RWPE2 (cell line): ENCODE measurements around the gene CES3.

Experiments used
- ATAC-seq: fragments of 200-7000 bp; cut with Tn5 transposase; 3 replicates; pipeline ENCODE4 v1.9.1; 2021; ENCODE audit warnings: low read depth
- DNase-seq: peaks from one replicate; pipeline ENCODE4 v3.0.0-alpha.2; 2020; ENCODE audit warnings: low spot score
- H3K27ac ChIP-seq: fragments of 450-650 bp; 2 replicates; pipeline ENCODE4 v1.5.1; 2017; ENCODE audit warnings: mild to moderate bottlenecking; ENCODE audit not compliant: poor library complexity, severe bottlenecking
- H3K27me3 ChIP-seq: fragments of 250-450 bp; sonication (Bioruptor Pico); 2 replicates; pipeline ENCODE4 v1.5.1; 2021; ENCODE audit warnings: mild to moderate bottlenecking, moderate library complexity; ENCODE audit not compliant: insufficient read depth, poor library complexity, severe bottlenecking
- H3K36me3 ChIP-seq: fragments of 250-450 bp; sonication (Bioruptor Pico); 2 replicates; pipeline ENCODE4 v1.5.1; 2020; ENCODE audit warnings: low read depth, mild to moderate bottlenecking, moderate library complexity
- H3K4me1 ChIP-seq: fragments of 250-450 bp; sonication (Bioruptor Pico); 2 replicates; pipeline ENCODE4 v1.5.1; 2021; ENCODE audit warnings: mild to moderate bottlenecking, moderate library complexity; ENCODE audit not compliant: insufficient read depth, poor library complexity, severe bottlenecking
- H3K4me3 ChIP-seq: fragments of 250-450 bp; sonication (Bioruptor Pico); 2 replicates; pipeline ENCODE4 v1.5.1; 2021; ENCODE audit warnings: mild to moderate bottlenecking, moderate library complexity; ENCODE audit not compliant: severe bottlenecking
- H3K9me3 ChIP-seq: fragments of 250-450 bp; sonication (Bioruptor Pico); 2 replicates; pipeline ENCODE4 v1.5.1; 2021; ENCODE audit warnings: mild to moderate bottlenecking, moderate library complexity; ENCODE audit not compliant: severe bottlenecking
- TF ChIP-seq, protein P1 (sequence below): fragments of 450-650 bp; IDR thresholded peaks from one replicate; pipeline ENCODE4 v1.5.1; 2017; ENCODE audit warnings: mild to moderate bottlenecking, moderate library complexity; ENCODE audit not compliant: poor library complexity, severe bottlenecking

CES3 gene

GRCh38 chr16:66923247-66923731 is 37.8 kb upstream of the CES3 start:
- ATAC-seq (no peak), DNase-seq (no peak)
- Histone ChIP-seq H3K27ac (no peak overlapping the region), H3K27me3 (peaks cover 20% of the 10 kb centered on the region), H3K9me3 (no peaks in the 10 kb centered on the region), H3K4me1 (peaks cover 15% of the 10 kb centered on the region), H3K4me3 (no peak overlapping the region), H3K36me3 (no peaks in the 10 kb centered on the region)
- TF ChIP-seq, protein P1, sequence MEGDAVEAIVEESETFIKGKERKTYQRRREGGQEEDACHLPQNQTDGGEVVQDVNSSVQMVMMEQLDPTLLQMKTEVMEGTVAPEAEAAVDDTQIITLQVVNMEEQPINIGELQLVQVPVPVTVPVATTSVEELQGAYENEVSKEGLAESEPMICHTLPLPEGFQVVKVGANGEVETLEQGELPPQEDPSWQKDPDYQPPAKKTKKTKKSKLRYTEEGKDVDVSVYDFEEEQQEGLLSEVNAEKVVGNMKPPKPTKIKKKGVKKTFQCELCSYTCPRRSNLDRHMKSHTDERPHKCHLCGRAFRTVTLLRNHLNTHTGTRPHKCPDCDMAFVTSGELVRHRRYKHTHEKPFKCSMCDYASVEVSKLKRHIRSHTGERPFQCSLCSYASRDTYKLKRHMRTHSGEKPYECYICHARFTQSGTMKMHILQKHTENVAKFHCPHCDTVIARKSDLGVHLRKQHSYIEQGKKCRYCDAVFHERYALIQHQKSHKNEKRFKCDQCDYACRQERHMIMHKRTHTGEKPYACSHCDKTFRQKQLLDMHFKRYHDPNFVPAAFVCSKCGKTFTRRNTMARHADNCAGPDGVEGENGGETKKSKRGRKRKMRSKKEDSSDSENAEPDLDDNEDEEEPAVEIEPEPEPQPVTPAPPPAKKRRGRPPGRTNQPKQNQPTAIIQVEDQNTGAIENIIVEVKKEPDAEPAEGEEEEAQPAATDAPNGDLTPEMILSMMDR, result no peak

- Histone ChIP-seq H3K4me3 (no peak overlapping the region), H3K27ac (no peak overlapping the region), H3K4me1 (peaks cover 18% of the 10 kb centered on the region), H3K36me3 (no peaks in the 10 kb centered on the region), H3K9me3 (no peaks in the 10 kb centered on the region), H3K27me3 (peaks cover 20% of the 10 kb centered on the region)
- DNase-seq (no peak), ATAC-seq (no peak)
- TF ChIP-seq, protein P1, result no peak
Observed at GRCh38 chr16:66923866-66924265, 37.2 kb upstream of the CES3 start.

DNA sequence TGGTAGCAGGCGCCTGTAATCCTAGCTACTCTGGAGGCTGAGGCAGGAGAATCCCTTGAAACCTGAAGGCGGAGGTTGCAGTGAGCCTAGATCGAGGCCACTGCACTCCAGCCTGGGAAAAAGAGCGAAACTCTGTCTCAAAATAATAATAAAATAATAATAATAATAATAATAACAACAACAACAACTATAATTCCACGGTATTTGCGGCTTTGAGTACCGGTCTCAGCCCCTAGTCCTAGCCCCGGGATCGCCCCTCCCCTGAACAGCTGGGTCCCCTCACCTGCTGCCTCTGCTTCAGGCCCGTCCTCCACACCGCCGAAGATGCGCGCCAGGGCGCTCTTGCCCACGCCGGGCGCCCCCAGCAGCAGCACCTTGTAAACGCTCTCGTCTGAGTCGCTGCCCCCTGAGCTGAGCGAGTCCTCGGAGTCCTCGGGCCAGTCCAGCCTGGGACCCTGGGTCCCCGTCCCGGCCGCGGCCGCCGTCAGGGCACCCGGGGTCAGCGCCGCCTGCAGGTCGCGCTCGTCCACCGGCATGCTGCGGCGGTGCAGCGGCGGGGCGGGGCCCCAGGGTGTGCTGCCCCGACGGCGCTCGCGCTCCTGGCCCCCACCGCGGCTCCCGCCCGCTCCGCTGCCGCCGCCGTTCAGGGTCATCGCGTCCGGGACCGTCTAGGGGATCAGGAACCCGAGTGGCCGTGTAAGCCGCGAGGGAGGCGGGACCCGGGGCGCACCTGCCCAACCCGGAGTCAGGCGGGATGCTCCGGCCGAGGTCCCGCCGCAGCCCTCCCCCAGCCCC is 36.3 kb upstream of the CES3 start:
- TF ChIP-seq, protein P1, result peak; percentile 50
- no peaks in the 10 kb centered on the region for H3K36me3 ChIP-seq
- no peaks in the 10 kb centered on the region for H3K9me3 ChIP-seq
- H3K4me3 ChIP-seq, result peak overlapping the region; percentile 19
- H3K27ac ChIP-seq, result no peak overlapping the region
- no peak for DNase-seq
- peak; percentile 28; the same call in 2 of the 3 replicates for ATAC-seq
- H3K4me1 ChIP-seq, result peaks cover 18% of the 10 kb centered on the region
- H3K27me3 ChIP-seq, result peaks cover 20% of the 10 kb centered on the region

GRCh38 chr16:66925322-66925840 is 35.7 kb upstream of the CES3 start, which contains the start of gene RRAD:
Gene RRAD (minus strand): TSS chr16:66925535. CDS start chr16:66925179, 356 bp downstream.
- H3K4me3 ChIP-seq, result peak within 1 kb of the TSS; percentile 19
- peaks cover 18% of the 10 kb centered on the region for H3K4me1 ChIP-seq

More at GRCh38 chr16:66925322-66925840, 35.7 kb upstream of the CES3 start, which contains the start of gene RRAD:
- no peaks in the 10 kb centered on the region for H3K9me3 ChIP-seq
- TF ChIP-seq, protein P1, result no peak
- H3K27me3 ChIP-seq, result peaks cover 20% of the 10 kb centered on the region
- no peaks in the 10 kb centered on the region for H3K36me3 ChIP-seq
- ATAC-seq (no peak), DNase-seq (no peak)
- H3K27ac ChIP-seq, result no peak within 1 kb of the TSS
